HG03159 (cell line): Measurements from ENCODE around the gene RTN4RL1.

Experiments
- ATAC-seq: cut with Tn5 transposase; IDR thresholded peaks from one replicate; pipeline ENCODE4 v1.9.1; 2021; ENCODE audit warnings: mild to moderate bottlenecking, moderate library complexity; ENCODE audit not compliant: unreplicated experiment

The RTN4RL1 gene

GRCh38 chr17:2059547-2060384 is 34.6 kb upstream of the RTN4RL1 start:
- ATAC-seq: no peak

GRCh38 chr17:2058586-2059546 is 33.7 kb upstream of the RTN4RL1 start:
- no peak for ATAC-seq

- ATAC-seq: no peak
Observed at GRCh38 chr17:2057760-2058585, 32.8 kb upstream of the RTN4RL1 start.

- ATAC-seq: no peak
Observed at GRCh38 chr17:2057175-2057759, 32.1 kb upstream of the RTN4RL1 start.

GRCh38 chr17:2056206-2057174 is 31.4 kb upstream of the RTN4RL1 start:
- no peak for ATAC-seq

- ATAC-seq: peak; percentile 13
Observed at GRCh38 chr17:2055292-2056205, 30.4 kb upstream of the RTN4RL1 start.

GRCh38 chr17:2054512-2055291 is 29.6 kb upstream of the RTN4RL1 start, which contains the start of gene HIC1:
Gene HIC1, plus strand, starts transcription at chr17:2055103. Its CDS starts 1,588 bp downstream, at chr17:2056691.
- peak; percentile 33 for ATAC-seq

GRCh38 chr17:2054262-2054511 is 29.1 kb upstream of the RTN4RL1 start:
- no peak for ATAC-seq

GRCh38 chr17:2053380-2054261 is 28.5 kb upstream of the RTN4RL1 start:
- ATAC-seq: no peak

GRCh38 chr17:2051933-2052559 is 26.9 kb upstream of the RTN4RL1 start:
- no peak for ATAC-seq

- ATAC-seq: no peak
Observed at GRCh38 chr17:2051061-2051932, 26.2 kb upstream of the RTN4RL1 start.

- peak; percentile 5 for ATAC-seq
Observed at GRCh38 chr17:2050300-2051060, 25.3 kb upstream of the RTN4RL1 start.

- ATAC-seq: peak; percentile 50
Observed at GRCh38 chr17:2049333-2050299, 24.5 kb upstream of the RTN4RL1 start.
